GM18867 (cell line): Measurements from ENCODE around the gene CD3E.

Experiments
- ATAC-seq: cut with Tn5 transposase; IDR thresholded peaks from one replicate; pipeline ENCODE4 v1.9.1; 2021; ENCODE audit warnings: mild to moderate bottlenecking, moderate library complexity; ENCODE audit not compliant: unreplicated experiment

The CD3E gene

GRCh38 chr11:118321386-118322082 lies 17.0 kb downstream of the CD3E start:
- no peak for ATAC-seq

- no peak for ATAC-seq
Observed at GRCh38 chr11:118322721-118323120, 18.2 kb downstream of the CD3E start.

GRCh38 chr11:118325283-118325682 lies 20.8 kb downstream of the CD3E start:
- ATAC-seq, result no peak

- no peak for ATAC-seq
Observed at GRCh38 chr11:118328745-118329144, 24.2 kb downstream of the CD3E start.

- ATAC-seq, result no peak
Observed at GRCh38 chr11:118334745-118335144, 30.2 kb downstream of the CD3E start.

- no peak for ATAC-seq
Observed at GRCh38 chr11:118338637-118339061, 34.1 kb downstream of the CD3E start.

- ATAC-seq, result no peak
Observed at GRCh38 chr11:118339281-118339961, 34.9 kb downstream of the CD3E start.

- ATAC-seq, result no peak
Observed at GRCh38 chr11:118340449-118340848, 35.9 kb downstream of the CD3E start.

- ATAC-seq, result no peak
Observed at GRCh38 chr11:118341261-118341660, 36.7 kb downstream of the CD3E start.

- no peak for ATAC-seq
Observed at GRCh38 chr11:118341815-118342489, 37.4 kb downstream of the CD3E start.

GRCh38 chr11:118342503-118343161 lies 38.1 kb downstream of the CD3E start, which contains the start of gene CD3D:
CD3D (minus strand) TSS chr11:118342705; CDS start chr11:118342607, 98 bp downstream.
- ATAC-seq, result no peak

GRCh38 chr11:118343248-118343647 lies 38.7 kb downstream of the CD3E start:
- no peak for ATAC-seq

GRCh38 chr11:118343981-118344515 lies 39.5 kb downstream of the CD3E start, which contains the start of gene CD3G:
CD3G (plus strand) TSS chr11:118344344; CDS start chr11:118344424, 80 bp downstream.
- ATAC-seq, result no peak

GRCh38 chr11:118349475-118349874 lies 44.9 kb downstream of the CD3E start:
- no peak for ATAC-seq

- ATAC-seq, result no peak
Observed at GRCh38 chr11:118353084-118353710, 48.7 kb downstream of the CD3E start.

GRCh38 chr11:118358071-118358470 lies 53.5 kb downstream of the CD3E start:
- no peak for ATAC-seq

GRCh38 chr11:118359295-118359958 lies 54.9 kb downstream of the CD3E start, which contains the start of gene UBE4A:
UBE4A (plus strand) TSS chr11:118359600; CDS start chr11:118365081, 5,481 bp downstream.
- ATAC-seq, result peak; percentile 90

GRCh38 chr11:118364956-118365615 lies 60.6 kb downstream of the CD3E start:
- no peak for ATAC-seq
